Activated T-helper 1 cell treated with anti-CD3 and anti-CD28 coated beads, Interleukin-12 subunit alpha, Interleukin-12 subunit beta, Interleukin-2, Interleukin-4 antibody, amounts not matched to agents 30 ng/mL and 10 ng/mL and 1 ng/mL, durations not matched to agents 14 hours and 24 hours and 36 hours (primary cell): ENCODE data around the gene WDR48. TPM values are rescaled to one million over a fixed set of nuclear protein-coding genes. Genes with fewer than 3 reads are reported as not detected.

Source experiments
- DNase-seq: peaks from one replicate; pipeline ENCODE4 v3.0.0; 2021; ENCODE audit warnings: low spot score
- H3K27ac Mint-ChIP-seq: one replicate; pipeline ENCODE4 v1.8.0; 2021; ENCODE audit warnings: mild to moderate bottlenecking, mixed read lengths
- H3K27me3 Mint-ChIP-seq: one replicate; pipeline ENCODE4 v1.8.0; 2022; ENCODE audit warnings: mild to moderate bottlenecking, moderate library complexity, mixed read lengths; ENCODE audit not compliant: insufficient read depth
- H3K36me3 Mint-ChIP-seq: one replicate; pipeline ENCODE4 v1.8.0; 2021; ENCODE audit warnings: low read depth, mixed read lengths
- H3K4me1 Mint-ChIP-seq: one replicate; pipeline ENCODE4 v1.8.0; 2021; ENCODE audit warnings: low read depth, mixed read lengths
- H3K4me3 Mint-ChIP-seq: one replicate; pipeline ENCODE4 v1.8.0; 2021; ENCODE audit warnings: mild to moderate bottlenecking, moderate library complexity, mixed read lengths
- H3K9me3 Mint-ChIP-seq: one replicate; pipeline ENCODE4 v1.8.0; 2021; ENCODE audit warnings: mixed read lengths
- intact Hi-C: fragments of 100-400 bp; cut with micrococcal nuclease; formaldehyde crosslinking; loops from one replicate; pipeline ENCODE4 v1.15.1; 2024
- total RNA-seq: library from RNA; stranded (reverse); gene quantifications from 2 replicates; pipeline ENCODE4 v1.2.3, GENCODE V29; 2022

Gene WDR48
- total RNA-seq, 1 donor from 2014 or later = 40.6 TPM

- peak within 1 kb of the TSS; percentile 69 for H3K27ac Mint-ChIP-seq
- DNase-seq = peak; percentile 65
- peaks cover 13% of the 10 kb centered on the region for H3K36me3 Mint-ChIP-seq
- peak within 1 kb of the TSS; percentile 93 for H3K4me3 Mint-ChIP-seq
- intact Hi-C loops = loop anchor here (1.0 to 2.0 kb wide), 7 partner anchors 40 to 299 kb away; partner anchors contain the start of genes RPSA, SLC25A38 and WDR48
- H3K9me3 Mint-ChIP-seq = no peaks in the 10 kb centered on the region
- H3K4me1 Mint-ChIP-seq = peaks cover 53% of the 10 kb centered on the region
- peaks cover 7% of the 10 kb centered on the region for H3K27me3 Mint-ChIP-seq
Measured at GRCh38 chr3:39107388-39108199, 55.8 kb downstream of the WDR48 start, which contains the start of the genes GORASP1 and TTC21A. Gene GORASP1, minus strand, starts transcription at chr3:39107627. Its CDS starts 86 bp downstream, at chr3:39107541. Gene TTC21A, plus strand, starts transcription at chr3:39107680. Its CDS starts 158 bp downstream, at chr3:39107838.

GRCh38 chr3:39108200-39108710 lies 56.4 kb downstream of the WDR48 start:
- peaks cover 13% of the 10 kb centered on the region for H3K36me3 Mint-ChIP-seq
- peak overlapping the region; percentile 69 for H3K27ac Mint-ChIP-seq
- intact Hi-C loops = loop anchor here (1.0 to 2.0 kb wide), 2 partner anchors 39 to 55 kb away; partner anchors contain the start of gene WDR48
- peak; percentile 49 for DNase-seq
- H3K27me3 Mint-ChIP-seq = peaks cover 8% of the 10 kb centered on the region
- no peaks in the 10 kb centered on the region for H3K9me3 Mint-ChIP-seq
- H3K4me3 Mint-ChIP-seq = peak overlapping the region; percentile 93
- peaks cover 47% of the 10 kb centered on the region for H3K4me1 Mint-ChIP-seq

GRCh38 chr3:39109086-39109485 lies 57.3 kb downstream of the WDR48 start:
- intact Hi-C loops = loop anchor here (2.0 kb wide), 1 partner anchor 56 kb away; the partner anchor contains the start of gene WDR48
- Mint-ChIP-seq H3K4me1 (peaks cover 42% of the 10 kb centered on the region), H3K27me3 (peaks cover 8% of the 10 kb centered on the region), H3K36me3 (peaks cover 9% of the 10 kb centered on the region), H3K4me3 (peak overlapping the region; percentile 93), H3K9me3 (no peaks in the 10 kb centered on the region), H3K27ac (no peak overlapping the region)
- DNase-seq = no peak

GRCh38 chr3:39110041-39110639 lies 58.3 kb downstream of the WDR48 start:
- H3K4me1 Mint-ChIP-seq = peaks cover 37% of the 10 kb centered on the region
- intact Hi-C loops = no loop called here
- no peak overlapping the region for H3K27ac Mint-ChIP-seq
- DNase-seq = no peak
- H3K36me3 Mint-ChIP-seq = peaks cover 7% of the 10 kb centered on the region
- H3K27me3 Mint-ChIP-seq = peaks cover 8% of the 10 kb centered on the region
- no peaks in the 10 kb centered on the region for H3K9me3 Mint-ChIP-seq
- H3K4me3 Mint-ChIP-seq = no peak overlapping the region

- Mint-ChIP-seq H3K27me3 (peaks cover 5% of the 10 kb centered on the region), H3K9me3 (no peaks in the 10 kb centered on the region), H3K4me3 (no peak overlapping the region), H3K36me3 (peaks cover 5% of the 10 kb centered on the region), H3K27ac (no peak overlapping the region), H3K4me1 (peaks cover 20% of the 10 kb centered on the region)
- no peak for DNase-seq
- intact Hi-C loops = no loop called here
Measured at GRCh38 chr3:39112113-39112512, 60.3 kb downstream of the WDR48 start.

GRCh38 chr3:39112535-39112934 lies 60.7 kb downstream of the WDR48 start:
- Mint-ChIP-seq H3K4me3 (no peak overlapping the region), H3K9me3 (no peaks in the 10 kb centered on the region), H3K36me3 (peaks cover 5% of the 10 kb centered on the region), H3K27ac (no peak overlapping the region), H3K4me1 (peaks cover 20% of the 10 kb centered on the region), H3K27me3 (peaks cover 5% of the 10 kb centered on the region)
- DNase-seq = no peak
- intact Hi-C loops = no loop called here

- no peak for DNase-seq
- intact Hi-C loops = no loop called here
- peaks cover 13% of the 10 kb centered on the region for H3K4me1 Mint-ChIP-seq
- H3K36me3 Mint-ChIP-seq = peaks cover 5% of the 10 kb centered on the region
- H3K9me3 Mint-ChIP-seq = no peaks in the 10 kb centered on the region
- no peak overlapping the region for H3K27ac Mint-ChIP-seq
- H3K4me3 Mint-ChIP-seq = no peak overlapping the region
- peaks cover 8% of the 10 kb centered on the region for H3K27me3 Mint-ChIP-seq
Measured at GRCh38 chr3:39113291-39113690, 61.5 kb downstream of the WDR48 start.

GRCh38 chr3:39114456-39114855 lies 62.6 kb downstream of the WDR48 start:
- intact Hi-C loops = no loop called here
- no peaks in the 10 kb centered on the region for H3K9me3 Mint-ChIP-seq
- H3K4me1 Mint-ChIP-seq = peaks cover 1% of the 10 kb centered on the region
- H3K36me3 Mint-ChIP-seq = peaks cover 5% of the 10 kb centered on the region
- H3K27me3 Mint-ChIP-seq = peaks cover 4% of the 10 kb centered on the region
- no peak overlapping the region for H3K27ac Mint-ChIP-seq
- DNase-seq = no peak
- H3K4me3 Mint-ChIP-seq = no peak overlapping the region

- Mint-ChIP-seq H3K9me3 (no peaks in the 10 kb centered on the region), H3K36me3 (peaks cover 4% of the 10 kb centered on the region), H3K4me3 (no peak overlapping the region), H3K27me3 (peaks cover 4% of the 10 kb centered on the region), H3K4me1 (no peaks in the 10 kb centered on the region), H3K27ac (no peak overlapping the region)
- intact Hi-C loops = no loop called here
- DNase-seq = no peak
Measured at GRCh38 chr3:39115870-39116269, 64.1 kb downstream of the WDR48 start.

- Mint-ChIP-seq H3K36me3 (peaks cover 4% of the 10 kb centered on the region), H3K4me1 (no peaks in the 10 kb centered on the region), H3K27ac (no peak overlapping the region), H3K27me3 (peaks cover 7% of the 10 kb centered on the region), H3K9me3 (no peaks in the 10 kb centered on the region), H3K4me3 (no peak overlapping the region)
- DNase-seq = no peak
- intact Hi-C loops = no loop called here
Measured at GRCh38 chr3:39118079-39118478, 66.3 kb downstream of the WDR48 start.

- no peaks in the 10 kb centered on the region for H3K4me1 Mint-ChIP-seq
- DNase-seq = no peak
- intact Hi-C loops = no loop called here
- H3K4me3 Mint-ChIP-seq = no peak overlapping the region
- peaks cover 11% of the 10 kb centered on the region for H3K27me3 Mint-ChIP-seq
- H3K9me3 Mint-ChIP-seq = no peaks in the 10 kb centered on the region
- H3K27ac Mint-ChIP-seq = no peak overlapping the region
- H3K36me3 Mint-ChIP-seq = peaks cover 4% of the 10 kb centered on the region
Measured at GRCh38 chr3:39118931-39119660, 67.3 kb downstream of the WDR48 start.

GRCh38 chr3:39121621-39122020 lies 69.8 kb downstream of the WDR48 start:
- Mint-ChIP-seq H3K9me3 (no peaks in the 10 kb centered on the region), H3K27me3 (peaks cover 14% of the 10 kb centered on the region), H3K4me3 (no peak overlapping the region), H3K36me3 (peaks cover 4% of the 10 kb centered on the region), H3K27ac (no peak overlapping the region), H3K4me1 (peaks cover 3% of the 10 kb centered on the region)
- no peak for DNase-seq
- intact Hi-C loops = no loop called here
